Measurements from ENCODE around the gene UBC. TPM values are rescaled to one million over a fixed set of nuclear protein-coding genes. Genes with fewer than 3 reads are reported as not detected.

The UBC gene
- total and polyA plus RNA-seq, 9 of the 15 experiments (the other 6 are each of a cell fraction or from before 2014, with no cell fraction given), result 533 to 1,153 (median 813) TPM

DNA sequence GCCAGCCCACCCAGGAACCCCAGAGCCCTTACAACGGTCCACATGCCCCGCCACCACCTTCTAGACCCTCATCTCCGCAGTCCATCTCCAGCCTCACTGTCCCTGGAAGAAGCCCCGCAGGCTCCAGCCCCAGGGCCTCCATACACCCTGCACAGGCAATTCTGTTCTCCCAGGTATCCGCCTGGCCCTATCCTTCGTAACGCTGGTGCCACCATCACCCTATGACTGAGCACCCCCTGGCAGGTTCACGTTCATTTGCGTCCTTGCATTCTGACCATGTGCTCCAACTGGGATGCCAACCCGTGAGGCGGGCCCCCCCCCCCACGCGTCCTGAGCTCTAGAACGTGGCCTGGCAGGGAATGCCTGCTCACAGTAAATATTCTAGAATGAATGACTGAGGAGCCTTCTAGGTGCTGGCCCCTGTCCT lies 50.1 kb downstream of the UBC start (continued):
- TF ChIP-seq TAF15 (IDR thresholded peaks at IDR 0.05; ENCODE audit: low read depth, low read length) (no peak), CXXC5 (CRISPR knock-in tag; IDR thresholded peaks at IDR 0.05) (no peak), FOXP1 (CRISPR knock-in tag; IDR thresholded peaks at IDR 0.05) (0 out of 2 replicates have a peak, but pooled peaks have one; percentile 45), SMAD4 (CRISPR knock-in tag; conservative IDR thresholded peaks at IDR 0.05) (no peak), TCF3 (CRISPR knock-in tag; IDR thresholded peaks at IDR 0.05) (no peak), STAG1 (CRISPR knock-in tag; IDR thresholded peaks at IDR 0.05; ENCODE audit: borderline replicate concordance) (no peak), KDM2B (CRISPR knock-in tag; IDR thresholded peaks at IDR 0.05) (no peak), CBFB (CRISPR knock-in tag; IDR thresholded peaks at IDR 0.05) (0 out of 2 replicates have a peak, but pooled peaks have one; percentile 69), ZNF766 (CRISPR knock-in tag; conservative IDR thresholded peaks at IDR 0.05) (no peak), MTA3 (IDR thresholded peaks at IDR 0.05; ENCODE audit: borderline replicate concordance) (0 out of 2 replicates have a peak, but pooled peaks have one; percentile 14), ZNF764 (CRISPR knock-in tag; IDR thresholded peaks at IDR 0.05; ENCODE audit: low read depth) (no peak), PHB (CRISPR knock-in tag; IDR thresholded peaks at IDR 0.05) (no peak), ELF4 (CRISPR knock-in tag; IDR thresholded peaks at IDR 0.05) (no peak)
- TF ChIP-seq, protein P1, sequence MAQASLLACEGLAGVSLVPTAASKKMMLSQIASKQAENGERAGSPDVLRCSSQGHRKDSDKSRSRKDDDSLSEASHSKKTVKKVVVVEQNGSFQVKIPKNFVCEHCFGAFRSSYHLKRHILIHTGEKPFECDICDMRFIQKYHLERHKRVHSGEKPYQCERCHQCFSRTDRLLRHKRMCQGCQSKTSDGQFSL (CRISPR knock-in tag; IDR thresholded peaks at IDR 0.05), result peak; percentile 94
- TF ChIP-seq, protein P1 (tag; IDR thresholded peaks at IDR 0.05), result peak in 1 of 2 experiments; percentile 65; a peak in 1 of 4 replicates
- TF ChIP-seq, protein P2, sequence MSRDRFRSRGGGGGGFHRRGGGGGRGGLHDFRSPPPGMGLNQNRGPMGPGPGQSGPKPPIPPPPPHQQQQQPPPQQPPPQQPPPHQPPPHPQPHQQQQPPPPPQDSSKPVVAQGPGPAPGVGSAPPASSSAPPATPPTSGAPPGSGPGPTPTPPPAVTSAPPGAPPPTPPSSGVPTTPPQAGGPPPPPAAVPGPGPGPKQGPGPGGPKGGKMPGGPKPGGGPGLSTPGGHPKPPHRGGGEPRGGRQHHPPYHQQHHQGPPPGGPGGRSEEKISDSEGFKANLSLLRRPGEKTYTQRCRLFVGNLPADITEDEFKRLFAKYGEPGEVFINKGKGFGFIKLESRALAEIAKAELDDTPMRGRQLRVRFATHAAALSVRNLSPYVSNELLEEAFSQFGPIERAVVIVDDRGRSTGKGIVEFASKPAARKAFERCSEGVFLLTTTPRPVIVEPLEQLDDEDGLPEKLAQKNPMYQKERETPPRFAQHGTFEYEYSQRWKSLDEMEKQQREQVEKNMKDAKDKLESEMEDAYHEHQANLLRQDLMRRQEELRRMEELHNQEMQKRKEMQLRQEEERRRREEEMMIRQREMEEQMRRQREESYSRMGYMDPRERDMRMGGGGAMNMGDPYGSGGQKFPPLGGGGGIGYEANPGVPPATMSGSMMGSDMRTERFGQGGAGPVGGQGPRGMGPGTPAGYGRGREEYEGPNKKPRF (IDR thresholded peaks at IDR 0.05; ENCODE audit: low read depth, low read length), result no peak
- TF ChIP-seq, protein P3, sequence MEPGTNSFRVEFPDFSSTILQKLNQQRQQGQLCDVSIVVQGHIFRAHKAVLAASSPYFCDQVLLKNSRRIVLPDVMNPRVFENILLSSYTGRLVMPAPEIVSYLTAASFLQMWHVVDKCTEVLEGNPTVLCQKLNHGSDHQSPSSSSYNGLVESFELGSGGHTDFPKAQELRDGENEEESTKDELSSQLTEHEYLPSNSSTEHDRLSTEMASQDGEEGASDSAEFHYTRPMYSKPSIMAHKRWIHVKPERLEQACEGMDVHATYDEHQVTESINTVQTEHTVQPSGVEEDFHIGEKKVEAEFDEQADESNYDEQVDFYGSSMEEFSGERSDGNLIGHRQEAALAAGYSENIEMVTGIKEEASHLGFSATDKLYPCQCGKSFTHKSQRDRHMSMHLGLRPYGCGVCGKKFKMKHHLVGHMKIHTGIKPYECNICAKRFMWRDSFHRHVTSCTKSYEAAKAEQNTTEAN (CRISPR knock-in tag; IDR thresholded peaks at IDR 0.05), result no peak
- TF ChIP-seq, protein P4, sequence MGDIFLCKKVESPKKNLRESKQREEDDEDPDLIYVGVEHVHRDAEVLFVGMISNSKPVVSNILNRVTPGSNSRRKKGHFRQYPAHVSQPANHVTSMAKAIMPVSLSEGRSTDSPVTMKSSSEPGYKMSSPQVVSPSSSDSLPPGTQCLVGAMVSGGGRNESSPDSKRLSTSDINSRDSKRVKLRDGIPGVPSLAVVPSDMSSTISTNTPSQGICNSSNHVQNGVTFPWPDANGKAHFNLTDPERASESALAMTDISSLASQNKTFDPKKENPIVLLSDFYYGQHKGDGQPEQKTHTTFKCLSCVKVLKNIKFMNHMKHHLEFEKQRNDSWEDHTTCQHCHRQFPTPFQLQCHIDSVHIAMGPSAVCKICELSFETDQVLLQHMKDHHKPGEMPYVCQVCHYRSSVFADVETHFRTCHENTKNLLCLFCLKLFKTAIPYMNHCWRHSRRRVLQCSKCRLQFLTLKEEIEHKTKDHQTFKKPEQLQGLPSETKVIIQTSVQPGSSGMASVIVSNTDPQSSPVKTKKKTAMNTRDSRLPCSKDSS (IDR thresholded peaks at IDR 0.05; ENCODE audit: low read depth, partially characterized antibody), result no peak

Data from K562 (cell line).